ENCODE measurements around the gene XPNPEP2. TPM values are rescaled to one million over a fixed set of nuclear protein-coding genes. Genes with fewer than 3 reads are reported as not detected.

The XPNPEP2 gene
- total RNA-seq, 1 donor from 2014 or later = not detected

DNA sequence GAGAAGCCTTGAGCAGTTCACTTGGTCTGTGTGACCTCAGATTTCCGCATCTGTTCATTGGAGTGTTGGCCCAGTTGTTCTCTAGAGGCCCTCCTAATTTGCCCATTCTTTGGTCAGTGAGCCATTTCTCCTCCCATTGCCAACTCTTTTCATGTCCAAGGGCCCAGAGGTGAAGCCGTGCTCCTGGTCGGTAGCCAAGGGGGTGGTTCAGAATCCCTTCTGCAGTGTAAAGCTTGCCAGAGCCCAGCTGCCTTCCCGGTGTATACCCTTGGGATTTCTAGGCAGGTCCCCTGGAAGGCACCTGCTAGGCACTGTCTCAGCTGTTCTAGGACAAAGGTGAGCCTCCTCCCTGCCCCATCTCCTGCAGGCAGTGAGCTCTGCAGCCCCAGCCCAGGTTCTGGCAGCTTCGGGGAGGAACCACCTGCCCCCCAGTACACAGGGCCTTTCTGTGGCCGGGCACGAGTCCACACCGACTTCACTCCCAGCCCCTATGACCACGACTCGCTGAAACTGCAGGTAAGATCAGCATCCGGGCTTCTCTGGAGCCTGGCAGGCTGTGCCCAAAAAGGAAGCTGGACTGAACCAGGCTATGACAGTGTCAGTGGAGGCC, 53.3 kb downstream of the XPNPEP2 start:
- no peak for FAIRE-seq
- TF ChIP-seq, protein P1, sequence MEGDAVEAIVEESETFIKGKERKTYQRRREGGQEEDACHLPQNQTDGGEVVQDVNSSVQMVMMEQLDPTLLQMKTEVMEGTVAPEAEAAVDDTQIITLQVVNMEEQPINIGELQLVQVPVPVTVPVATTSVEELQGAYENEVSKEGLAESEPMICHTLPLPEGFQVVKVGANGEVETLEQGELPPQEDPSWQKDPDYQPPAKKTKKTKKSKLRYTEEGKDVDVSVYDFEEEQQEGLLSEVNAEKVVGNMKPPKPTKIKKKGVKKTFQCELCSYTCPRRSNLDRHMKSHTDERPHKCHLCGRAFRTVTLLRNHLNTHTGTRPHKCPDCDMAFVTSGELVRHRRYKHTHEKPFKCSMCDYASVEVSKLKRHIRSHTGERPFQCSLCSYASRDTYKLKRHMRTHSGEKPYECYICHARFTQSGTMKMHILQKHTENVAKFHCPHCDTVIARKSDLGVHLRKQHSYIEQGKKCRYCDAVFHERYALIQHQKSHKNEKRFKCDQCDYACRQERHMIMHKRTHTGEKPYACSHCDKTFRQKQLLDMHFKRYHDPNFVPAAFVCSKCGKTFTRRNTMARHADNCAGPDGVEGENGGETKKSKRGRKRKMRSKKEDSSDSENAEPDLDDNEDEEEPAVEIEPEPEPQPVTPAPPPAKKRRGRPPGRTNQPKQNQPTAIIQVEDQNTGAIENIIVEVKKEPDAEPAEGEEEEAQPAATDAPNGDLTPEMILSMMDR (IDR thresholded peaks at IDR 0.05; ENCODE audit: insufficient read depth, low read length, severe bottlenecking) = no peak

DNA sequence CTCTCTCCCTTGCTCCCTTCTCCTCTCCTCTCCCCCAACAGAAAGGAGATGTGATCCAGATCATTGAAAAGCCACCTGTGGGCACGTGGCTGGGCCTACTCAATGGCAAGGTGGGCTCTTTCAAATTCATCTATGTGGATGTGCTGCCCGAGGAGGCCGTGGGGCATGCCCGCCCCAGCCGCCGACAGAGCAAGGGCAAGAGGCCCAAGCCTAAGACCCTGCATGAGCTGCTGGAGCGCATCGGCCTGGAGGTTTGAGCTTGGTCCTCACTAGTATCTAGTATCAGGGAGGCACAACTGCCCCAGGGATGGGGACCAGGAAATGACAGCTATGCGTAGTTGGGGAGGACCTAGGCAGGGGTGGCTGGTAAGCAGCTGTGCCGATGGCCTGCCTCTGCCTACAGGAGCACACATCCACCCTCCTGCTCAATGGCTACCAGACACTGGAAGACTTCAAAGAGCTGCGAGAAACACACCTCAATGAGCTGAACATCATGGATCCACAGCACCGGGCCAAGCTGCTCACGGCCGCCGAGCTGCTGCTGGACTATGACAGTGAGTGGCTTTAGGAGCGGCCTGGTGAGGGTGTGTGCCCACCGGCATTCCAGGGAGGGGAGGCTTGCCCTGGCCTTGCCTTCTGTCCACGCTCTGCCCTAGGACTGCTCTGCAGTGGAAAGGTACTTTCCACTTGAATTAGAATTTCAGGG, 54.0 kb downstream of the XPNPEP2 start:
- FAIRE-seq (no peak), DNase-seq (ENCODE audit: low read depth) (no peak)
- Histone ChIP-seq H3K27me3 (ENCODE audit: control insufficient read depth, insufficient read depth, low read length) (no peaks in the 10 kb centered on the region), H3K4me3 (ENCODE audit: low read depth, low read length) (no peak overlapping the region), H3K36me3 (ENCODE audit: control insufficient read depth, insufficient read depth, low read length) (no peaks in the 10 kb centered on the region)
- TF ChIP-seq, protein P1 (IDR thresholded peaks at IDR 0.05; ENCODE audit: insufficient read depth, low read length, severe bottlenecking) = no peak

More for the DNA sequence above, 53.3 kb downstream of the XPNPEP2 start:
- Histone ChIP-seq H3K36me3 (ENCODE audit: control insufficient read depth, insufficient read depth, low read length) (no peaks in the 10 kb centered on the region), H3K4me3 (ENCODE audit: low read depth, low read length) (no peak overlapping the region), H3K27me3 (ENCODE audit: control insufficient read depth, insufficient read depth, low read length) (no peaks in the 10 kb centered on the region)
- no peak for DNase-seq (ENCODE audit: low read depth)

DNA sequence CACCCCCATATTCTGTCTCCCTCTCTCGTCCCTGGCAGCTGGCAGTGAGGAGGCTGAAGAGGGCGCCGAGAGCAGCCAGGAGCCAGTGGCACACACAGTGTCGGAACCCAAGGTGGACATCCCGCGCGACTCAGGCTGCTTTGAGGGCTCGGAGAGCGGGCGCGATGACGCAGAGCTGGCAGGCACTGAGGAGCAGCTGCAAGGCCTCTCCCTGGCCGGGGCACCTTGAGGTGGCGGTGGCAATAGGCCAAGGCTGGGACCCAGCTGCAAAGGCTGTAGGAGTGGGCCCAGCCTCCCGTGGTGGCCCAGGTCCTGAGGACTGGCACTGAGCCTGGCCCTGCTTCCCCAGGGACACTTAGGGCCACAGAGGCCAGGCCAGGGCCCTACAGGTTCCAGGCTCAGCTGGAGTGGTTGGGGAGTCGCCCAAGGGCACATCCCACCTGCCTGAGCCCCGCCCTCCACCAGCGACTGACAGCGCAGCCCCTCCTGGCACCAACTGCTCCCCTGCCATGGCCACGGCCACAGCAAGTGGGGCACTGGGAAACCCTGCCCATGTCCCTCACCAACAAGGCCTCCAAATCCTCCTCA, 54.9 kb downstream of the XPNPEP2 start:
- no peak for FAIRE-seq
- no peak for DNase-seq (ENCODE audit: low read depth)
- no peaks in the 10 kb centered on the region for H3K27me3 ChIP-seq (ENCODE audit: control insufficient read depth, insufficient read depth, low read length)
- TF ChIP-seq, protein P1 (IDR thresholded peaks at IDR 0.05; ENCODE audit: insufficient read depth, low read length, severe bottlenecking) = no peak
- no peaks in the 10 kb centered on the region for H3K36me3 ChIP-seq (ENCODE audit: control insufficient read depth, insufficient read depth, low read length)
- no peak overlapping the region for H3K4me3 ChIP-seq (ENCODE audit: low read depth, low read length)

DNA sequence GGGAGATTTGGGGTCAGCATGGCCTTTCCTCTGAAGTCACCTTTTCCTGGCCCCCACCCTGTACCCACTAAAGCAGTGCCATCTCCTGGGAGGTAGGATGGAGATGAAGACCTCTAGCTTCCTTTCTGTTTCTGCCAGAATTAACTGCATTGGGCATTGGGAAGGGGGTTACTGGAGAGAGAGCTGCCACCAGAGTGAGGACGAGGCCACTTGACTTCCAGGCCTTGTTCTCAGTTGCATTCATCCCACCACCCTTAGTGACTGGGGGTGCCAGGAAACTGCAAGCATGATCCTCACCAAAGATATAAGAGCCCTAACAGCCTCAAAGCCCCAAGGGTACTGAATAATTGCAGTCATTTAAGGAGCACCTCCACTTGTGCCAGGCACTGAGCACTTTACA, 56.8 kb downstream of the XPNPEP2 start:
- FAIRE-seq (no peak), DNase-seq (ENCODE audit: low read depth) (no peak)
- H3K27me3 ChIP-seq (ENCODE audit: control insufficient read depth, insufficient read depth, low read length) = no peaks in the 10 kb centered on the region
- H3K4me3 ChIP-seq (ENCODE audit: low read depth, low read length) = no peak overlapping the region
- no peaks in the 10 kb centered on the region for H3K36me3 ChIP-seq (ENCODE audit: control insufficient read depth, insufficient read depth, low read length)
- TF ChIP-seq, protein P1 (IDR thresholded peaks at IDR 0.05; ENCODE audit: insufficient read depth, low read length, severe bottlenecking) = no peak

DNA sequence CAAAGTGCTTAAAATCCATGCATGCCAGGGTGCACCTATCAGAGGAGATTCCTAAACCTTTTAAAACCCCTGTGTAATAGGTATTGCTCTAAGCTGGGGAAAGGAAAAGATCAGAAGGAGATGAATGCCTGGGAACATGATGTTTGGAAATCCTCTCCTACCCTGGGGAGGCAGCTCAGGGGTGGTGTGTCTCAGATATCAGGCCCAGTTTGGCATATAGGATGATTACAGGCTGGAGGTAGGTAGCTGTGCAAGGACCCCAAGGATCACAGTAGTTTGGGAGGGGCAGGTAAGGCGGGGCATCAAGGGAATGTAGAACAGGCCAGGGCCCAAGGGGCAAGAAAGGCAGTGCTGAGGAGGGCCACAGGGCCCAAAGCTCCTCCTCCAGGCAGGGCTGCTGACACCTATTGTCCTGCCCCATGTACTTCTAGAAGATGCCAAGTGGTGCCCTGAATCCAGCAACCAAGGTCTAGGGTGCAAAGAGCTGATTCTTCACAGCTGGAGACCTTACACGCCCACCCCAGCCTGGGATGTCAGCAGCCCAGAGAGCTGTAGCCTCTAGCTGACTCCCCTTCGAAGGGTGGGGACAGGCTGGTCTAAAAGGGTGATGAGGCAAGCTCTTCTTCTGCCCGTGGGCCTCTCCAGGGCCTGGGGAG, 58.6 kb downstream of the XPNPEP2 start:
- no peaks in the 10 kb centered on the region for H3K36me3 ChIP-seq (ENCODE audit: control insufficient read depth, insufficient read depth, low read length)
- TF ChIP-seq, protein P1 (IDR thresholded peaks at IDR 0.05; ENCODE audit: insufficient read depth, low read length, severe bottlenecking) = no peak
- no peak for DNase-seq (ENCODE audit: low read depth)
- no peak for FAIRE-seq
- H3K4me3 ChIP-seq (ENCODE audit: low read depth, low read length) = no peak overlapping the region
- H3K27me3 ChIP-seq (ENCODE audit: control insufficient read depth, insufficient read depth, low read length) = no peaks in the 10 kb centered on the region
